HG02938 (cell line): ENCODE results near the gene C16orf96.

Experiments used
- ATAC-seq: cut with Tn5 transposase; IDR thresholded peaks from one replicate; pipeline ENCODE4 v1.9.1; 2021; ENCODE audit warnings: mild to moderate bottlenecking, moderate library complexity; ENCODE audit not compliant: unreplicated experiment

Gene C16orf96

GRCh38 chr16:4641895-4642294 lies 85.8 kb downstream of the C16orf96 start:
- ATAC-seq, result no peak

- ATAC-seq, result no peak
These were observed 90.9 kb downstream of the C16orf96 start for GRCh38 chr16:4646773-4647643.

GRCh38 chr16:4647644-4647980 lies 91.5 kb downstream of the C16orf96 start:
- no peak for ATAC-seq

GRCh38 chr16:4648917-4649316 lies 92.8 kb downstream of the C16orf96 start:
- no peak for ATAC-seq

GRCh38 chr16:4649744-4650442 lies 93.8 kb downstream of the C16orf96 start:
- no peak for ATAC-seq
